Panc1 (cell line): Measurements from ENCODE around the gene AFDN. TPM values are rescaled to one million over a fixed set of nuclear protein-coding genes. Genes with fewer than 3 reads are reported as not detected.

Experiments used
- ATAC-seq: fragments of 200-7000 bp; cut with Tn5 transposase; 2 replicates; pipeline ENCODE4 v1.9.1; 2020; ENCODE audit warnings: mild to moderate bottlenecking, moderate library complexity
- BruUV-seq: library from RNA; stranded (reverse); fragments of 400-500 nt; replicated peaks from 2 replicates; lab custom pipeline; 2021; lab: Mats Ljungman, UMichigan
- CTCF ChIA-PET: fragments of 300-600 bp; sonication (Branson Sonifier 250); formaldehyde crosslinking; loops from one replicate; lab custom pipeline; 2022; ENCODE audit warnings: antibody characterized with exemption; lab: Charles Lee
- POLR2A ChIA-PET: fragments of 300-600 bp; sonication (Branson Sonifier 250); formaldehyde crosslinking; loops from one replicate; lab custom pipeline; 2022; ENCODE audit warnings: antibody characterized with exemption; lab: Charles Lee
- DNase-seq: peaks from one replicate; pipeline ENCODE4 v3.0.0-alpha.2; 2010; ENCODE audit warnings: low read depth, low spot score
- H3K27ac ChIP-seq: 2 replicates; pipeline ENCODE4 v1.5.1; 2011; ENCODE audit warnings: mild to moderate bottlenecking, low read length, inconsistent platforms
- H3K27me3 ChIP-seq: fragments of 200-500 bp; sonication (Bioruptor generic); 2 replicates; pipeline ENCODE4 v1.6.0; 2014; ENCODE audit warnings: low read length, inconsistent platforms; ENCODE audit not compliant: control insufficient read depth, insufficient read depth
- H3K36me3 ChIP-seq: fragments of 200-500 bp; sonication (Bioruptor generic); 2 replicates; pipeline ENCODE4 v1.5.1; 2014; ENCODE audit warnings: inconsistent platforms, mild to moderate bottlenecking, low read length, moderate library complexity; ENCODE audit not compliant: control insufficient read depth, insufficient read depth
- H3K4me1 ChIP-seq: 2 replicates; pipeline ENCODE4 v1.5.1; 2011; ENCODE audit warnings: inconsistent platforms, mild to moderate bottlenecking, low read length, moderate library complexity; ENCODE audit not compliant: control insufficient read depth, insufficient read depth
- H3K4me3 ChIP-seq, 2 experiments: 2 replicates each; pipeline ENCODE4 v1.5.1; 2011 to 2012; ENCODE audit warnings: low read depth in 2 of 2, low read length in 2 of 2, mild to moderate bottlenecking in 2 of 2, inconsistent platforms in 1 of 2, moderate library complexity in 1 of 2
- H3K9me3 ChIP-seq: fragments of 200-500 bp; sonication (Bioruptor generic); 2 replicates; pipeline ENCODE4 v1.5.1; 2014; ENCODE audit warnings: low read depth, mild to moderate bottlenecking, inconsistent platforms, low read length, moderate library complexity; ENCODE audit not compliant: control insufficient read depth, insufficient read depth
- POLR2AphosphoS5 ChIP-seq: IDR thresholded peaks from 2 replicates; pipeline ENCODE4 v1.6.1; 2012; ENCODE audit warnings: mild to moderate bottlenecking, low read depth, low read length, moderate library complexity
- SIN3A ChIP-seq: IDR thresholded peaks from 2 replicates; pipeline ENCODE4 v1.6.1; 2012; ENCODE audit warnings: low read depth, mild to moderate bottlenecking, low read length, moderate library complexity, borderline replicate concordance; ENCODE audit not compliant: insufficient read depth
- TCF7L2 ChIP-seq: IDR thresholded peaks from 2 replicates; pipeline ENCODE4 v1.6.1; 2011; ENCODE audit warnings: mild to moderate bottlenecking, low read depth, low read length, inconsistent platforms
- in situ Hi-C: cut with HindIII; loops from 2 replicates; pipeline ENCODE4 v1.10.0; 2016; ENCODE audit warnings: low sequenced_read_pairs, low pct_unique_long_range_greater_than_20kb
- intact Hi-C: fragments of 100-400 bp; cut with micrococcal nuclease; formaldehyde crosslinking; loops from one replicate; pipeline ENCODE4 v1.10.0; 2022; ENCODE audit not compliant: unreplicated experiment
- total RNA-seq: library from RNA; stranded (reverse); gene quantifications from one replicate; pipeline ENCODE4 v1.2.1, GENCODE V29; 2021; ENCODE audit not compliant: unreplicated experiment
- TF ChIP-seq, protein P1 (sequence below): fragments of 450-650 bp; IDR thresholded peaks from 2 replicates; pipeline ENCODE4 v1.5.1; 2017; ENCODE audit warnings: mild to moderate bottlenecking
- TF ChIP-seq, protein P2 (sequence below), 2 experiments: IDR thresholded peaks; 2 replicates each; pipeline ENCODE4 v1.6.1; 2011 to 2012; ENCODE audit warnings: low read depth in 2 of 2, control low read depth in 1 of 2, low read length in 1 of 2, mild to moderate bottlenecking in 1 of 2, moderate library complexity in 1 of 2; ENCODE audit not compliant: insufficient read depth in 1 of 2

AFDN gene
- total RNA-seq, 1 experiment from 2014 or later: 143 TPM

GRCh38 chr6:167781066-167781767, 45.5 kb upstream of the AFDN start:
- ATAC-seq (no peak), DNase-seq (no peak)
- H3K27ac ChIP-seq: no peak overlapping the region
- H3K36me3 ChIP-seq: no peaks in the 10 kb centered on the region
- in situ Hi-C loops: no loop called here
- no peaks in the 10 kb centered on the region for H3K4me1 ChIP-seq
- ChIA-PET POLR2A (no interaction called here), CTCF (no interaction called here)
- intact Hi-C loops: no loop called here
- no peaks in the 10 kb centered on the region for H3K9me3 ChIP-seq
- no TSS peak for BruUV-seq
- H3K4me3 ChIP-seq: no peak overlapping the region
- peaks cover 2% of the 10 kb centered on the region; the same call in 1 of the 2 replicates for H3K27me3 ChIP-seq
- TF ChIP-seq, protein P1, sequence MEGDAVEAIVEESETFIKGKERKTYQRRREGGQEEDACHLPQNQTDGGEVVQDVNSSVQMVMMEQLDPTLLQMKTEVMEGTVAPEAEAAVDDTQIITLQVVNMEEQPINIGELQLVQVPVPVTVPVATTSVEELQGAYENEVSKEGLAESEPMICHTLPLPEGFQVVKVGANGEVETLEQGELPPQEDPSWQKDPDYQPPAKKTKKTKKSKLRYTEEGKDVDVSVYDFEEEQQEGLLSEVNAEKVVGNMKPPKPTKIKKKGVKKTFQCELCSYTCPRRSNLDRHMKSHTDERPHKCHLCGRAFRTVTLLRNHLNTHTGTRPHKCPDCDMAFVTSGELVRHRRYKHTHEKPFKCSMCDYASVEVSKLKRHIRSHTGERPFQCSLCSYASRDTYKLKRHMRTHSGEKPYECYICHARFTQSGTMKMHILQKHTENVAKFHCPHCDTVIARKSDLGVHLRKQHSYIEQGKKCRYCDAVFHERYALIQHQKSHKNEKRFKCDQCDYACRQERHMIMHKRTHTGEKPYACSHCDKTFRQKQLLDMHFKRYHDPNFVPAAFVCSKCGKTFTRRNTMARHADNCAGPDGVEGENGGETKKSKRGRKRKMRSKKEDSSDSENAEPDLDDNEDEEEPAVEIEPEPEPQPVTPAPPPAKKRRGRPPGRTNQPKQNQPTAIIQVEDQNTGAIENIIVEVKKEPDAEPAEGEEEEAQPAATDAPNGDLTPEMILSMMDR: no peak
- TF ChIP-seq TCF7L2 (no peak), POLR2AphosphoS5 (no peak), SIN3A (no peak)
- TF ChIP-seq, protein P2, sequence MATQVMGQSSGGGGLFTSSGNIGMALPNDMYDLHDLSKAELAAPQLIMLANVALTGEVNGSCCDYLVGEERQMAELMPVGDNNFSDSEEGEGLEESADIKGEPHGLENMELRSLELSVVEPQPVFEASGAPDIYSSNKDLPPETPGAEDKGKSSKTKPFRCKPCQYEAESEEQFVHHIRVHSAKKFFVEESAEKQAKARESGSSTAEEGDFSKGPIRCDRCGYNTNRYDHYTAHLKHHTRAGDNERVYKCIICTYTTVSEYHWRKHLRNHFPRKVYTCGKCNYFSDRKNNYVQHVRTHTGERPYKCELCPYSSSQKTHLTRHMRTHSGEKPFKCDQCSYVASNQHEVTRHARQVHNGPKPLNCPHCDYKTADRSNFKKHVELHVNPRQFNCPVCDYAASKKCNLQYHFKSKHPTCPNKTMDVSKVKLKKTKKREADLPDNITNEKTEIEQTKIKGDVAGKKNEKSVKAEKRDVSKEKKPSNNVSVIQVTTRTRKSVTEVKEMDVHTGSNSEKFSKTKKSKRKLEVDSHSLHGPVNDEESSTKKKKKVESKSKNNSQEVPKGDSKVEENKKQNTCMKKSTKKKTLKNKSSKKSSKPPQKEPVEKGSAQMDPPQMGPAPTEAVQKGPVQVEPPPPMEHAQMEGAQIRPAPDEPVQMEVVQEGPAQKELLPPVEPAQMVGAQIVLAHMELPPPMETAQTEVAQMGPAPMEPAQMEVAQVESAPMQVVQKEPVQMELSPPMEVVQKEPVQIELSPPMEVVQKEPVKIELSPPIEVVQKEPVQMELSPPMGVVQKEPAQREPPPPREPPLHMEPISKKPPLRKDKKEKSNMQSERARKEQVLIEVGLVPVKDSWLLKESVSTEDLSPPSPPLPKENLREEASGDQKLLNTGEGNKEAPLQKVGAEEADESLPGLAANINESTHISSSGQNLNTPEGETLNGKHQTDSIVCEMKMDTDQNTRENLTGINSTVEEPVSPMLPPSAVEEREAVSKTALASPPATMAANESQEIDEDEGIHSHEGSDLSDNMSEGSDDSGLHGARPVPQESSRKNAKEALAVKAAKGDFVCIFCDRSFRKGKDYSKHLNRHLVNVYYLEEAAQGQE (IDR thresholded peaks at IDR 0.05; ENCODE audit: insufficient read depth in 1 of 2, low read depth in 2 of 2, low read length in 1 of 2): no peak

GRCh38 chr6:167781868-167782267, 44.8 kb upstream of the AFDN start:
- H3K27me3 ChIP-seq: peaks cover 2% of the 10 kb centered on the region; the same call in 1 of the 2 replicates

More at GRCh38 chr6:167781868-167782267, 44.8 kb upstream of the AFDN start:
- DNase-seq: no peak
- POLR2A ChIA-PET: no interaction called here
- no peak for ATAC-seq
- no peaks in the 10 kb centered on the region for H3K36me3 ChIP-seq
- TF ChIP-seq, protein P2 (IDR thresholded peaks at IDR 0.05; ENCODE audit: insufficient read depth in 1 of 2, low read depth in 2 of 2, low read length in 1 of 2): no peak
- TF ChIP-seq TCF7L2 (no peak), POLR2AphosphoS5 (no peak), SIN3A (no peak)
- TF ChIP-seq, protein P1: no peak
- CTCF ChIA-PET: no interaction called here
- in situ Hi-C loops: no loop called here
- no peaks in the 10 kb centered on the region for H3K9me3 ChIP-seq
- no TSS peak for BruUV-seq
- H3K27ac ChIP-seq: no peak overlapping the region
- no peak overlapping the region for H3K4me3 ChIP-seq
- intact Hi-C loops: no loop called here
- no peaks in the 10 kb centered on the region for H3K4me1 ChIP-seq
